Neural progenitor cell (in vitro differentiated cells): ENCODE measurements around the gene CREB5. TPM values are rescaled to one million over a fixed set of nuclear protein-coding genes. Genes with fewer than 3 reads are reported as not detected.
A peak's percentile ranks its signal among the peaks of the same experiment; 100 is the strongest.

Experiments
- DNase-seq: peaks from one replicate; pipeline ENCODE4 v3.0.0-alpha.2; 2016; ENCODE audit warnings: low spot score
- H2AFZ ChIP-seq: fragments of 200-600 bp; sonication (generic); replicated peaks from 2 replicates; pipeline ENCODE4 v1.6.1; 2016; ENCODE audit warnings: antibody characterized with exemption
- H3F3A ChIP-seq: fragments of 200-600 bp; sonication (generic); 2 replicates; pipeline ENCODE4 v1.6.1; 2016; ENCODE audit warnings: antibody characterized with exemption, low read depth
- H3K27ac ChIP-seq: fragments of 200-600 bp; sonication (generic); 2 replicates; pipeline ENCODE4 v1.5.1; 2016; ENCODE audit warnings: mild to moderate bottlenecking
- H3K27me3 ChIP-seq: fragments of 200-600 bp; sonication (generic); 2 replicates; pipeline ENCODE4 v1.6.1; 2016; ENCODE audit warnings: mild to moderate bottlenecking, moderate library complexity
- H3K36me3 ChIP-seq: fragments of 200-600 bp; sonication (generic); 2 replicates; pipeline ENCODE4 v1.5.1; 2016
- H3K4me1 ChIP-seq: fragments of 200-600 bp; sonication (generic); 2 replicates; pipeline ENCODE4 v1.6.1; 2016; ENCODE audit warnings: mixed run types
- H3K4me2 ChIP-seq: fragments of 200-600 bp; sonication (generic); 2 replicates; pipeline ENCODE4 v1.6.1; 2016
- H3K4me3 ChIP-seq: fragments of 200-600 bp; sonication (generic); 2 replicates; pipeline ENCODE4 v1.5.1; 2016
- H3K79me2 ChIP-seq: fragments of 200-600 bp; sonication (generic); 2 replicates; pipeline ENCODE4 v1.6.1; 2016; ENCODE audit warnings: low read depth
- H3K9ac ChIP-seq: fragments of 200-600 bp; sonication (generic); 2 replicates; pipeline ENCODE4 v1.6.1; 2016
- H3K9me3 ChIP-seq: fragments of 200-600 bp; sonication (generic); 2 replicates; pipeline ENCODE4 v1.5.1; 2016; ENCODE audit warnings: low read depth
- H4K20me1 ChIP-seq: fragments of 200-600 bp; sonication (generic); 2 replicates; pipeline ENCODE4 v1.6.1; 2016; ENCODE audit warnings: low read depth
- H3K27ac Mint-ChIP-seq: 3 replicates; pipeline ENCODE4 v1.8.0; 2021; ENCODE audit warnings: mixed read lengths
- H3K27me3 Mint-ChIP-seq: 2 replicates; pipeline ENCODE4 v1.8.0; 2022; ENCODE audit warnings: low read depth, mild to moderate bottlenecking, inconsistent platforms, moderate library complexity, mixed read lengths; ENCODE audit not compliant: insufficient read depth
- H3K36me3 Mint-ChIP-seq: 3 replicates; pipeline ENCODE4 v1.8.0; 2021; ENCODE audit warnings: mixed read lengths
- H3K4me1 Mint-ChIP-seq: 3 replicates; pipeline ENCODE4 v1.8.0; 2021; ENCODE audit warnings: mixed read lengths
- H3K4me3 Mint-ChIP-seq: 3 replicates; pipeline ENCODE4 v1.8.0; 2021; ENCODE audit warnings: mild to moderate bottlenecking, moderate library complexity, mixed read lengths
- H3K9me3 Mint-ChIP-seq: 3 replicates; pipeline ENCODE4 v1.8.0; 2020; ENCODE audit warnings: mixed read lengths
- EZH2 ChIP-seq: fragments of 200-600 bp; sonication (generic); IDR thresholded peaks from 2 replicates; pipeline ENCODE4 v1.6.1; 2017; ENCODE audit warnings: antibody characterized with exemption, mild to moderate bottlenecking, moderate library complexity
- EZH2phosphoT487 ChIP-seq: fragments of 200-600 bp; sonication (generic); IDR thresholded peaks from 2 replicates; pipeline ENCODE4 v1.6.1; 2017; ENCODE audit warnings: antibody characterized with exemption
- total RNA-seq: library from RNA; depleted of rRNA; stranded (reverse); fragments of >200 nt; gene quantifications from 2 replicates; pipeline ENCODE4 v1.2.3, GENCODE V29; 2015; ENCODE audit warnings: low replicate concordance
- TF ChIP-seq, protein P1 (sequence below): fragments of 200-600 bp; sonication (generic); IDR thresholded peaks from 2 replicates; pipeline ENCODE4 v1.5.1; 2017; ENCODE audit warnings: antibody characterized with exemption, mild to moderate bottlenecking

The CREB5 gene, protein sequence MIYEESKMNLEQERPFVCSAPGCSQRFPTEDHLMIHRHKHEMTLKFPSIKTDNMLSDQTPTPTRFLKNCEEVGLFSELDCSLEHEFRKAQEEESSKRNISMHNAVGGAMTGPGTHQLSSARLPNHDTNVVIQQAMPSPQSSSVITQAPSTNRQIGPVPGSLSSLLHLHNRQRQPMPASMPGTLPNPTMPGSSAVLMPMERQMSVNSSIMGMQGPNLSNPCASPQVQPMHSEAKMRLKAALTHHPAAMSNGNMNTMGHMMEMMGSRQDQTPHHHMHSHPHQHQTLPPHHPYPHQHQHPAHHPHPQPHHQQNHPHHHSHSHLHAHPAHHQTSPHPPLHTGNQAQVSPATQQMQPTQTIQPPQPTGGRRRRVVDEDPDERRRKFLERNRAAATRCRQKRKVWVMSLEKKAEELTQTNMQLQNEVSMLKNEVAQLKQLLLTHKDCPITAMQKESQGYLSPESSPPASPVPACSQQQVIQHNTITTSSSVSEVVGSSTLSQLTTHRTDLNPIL
- 1.2 and 2.8 TPM in 2 replicates for total RNA-seq

DNA sequence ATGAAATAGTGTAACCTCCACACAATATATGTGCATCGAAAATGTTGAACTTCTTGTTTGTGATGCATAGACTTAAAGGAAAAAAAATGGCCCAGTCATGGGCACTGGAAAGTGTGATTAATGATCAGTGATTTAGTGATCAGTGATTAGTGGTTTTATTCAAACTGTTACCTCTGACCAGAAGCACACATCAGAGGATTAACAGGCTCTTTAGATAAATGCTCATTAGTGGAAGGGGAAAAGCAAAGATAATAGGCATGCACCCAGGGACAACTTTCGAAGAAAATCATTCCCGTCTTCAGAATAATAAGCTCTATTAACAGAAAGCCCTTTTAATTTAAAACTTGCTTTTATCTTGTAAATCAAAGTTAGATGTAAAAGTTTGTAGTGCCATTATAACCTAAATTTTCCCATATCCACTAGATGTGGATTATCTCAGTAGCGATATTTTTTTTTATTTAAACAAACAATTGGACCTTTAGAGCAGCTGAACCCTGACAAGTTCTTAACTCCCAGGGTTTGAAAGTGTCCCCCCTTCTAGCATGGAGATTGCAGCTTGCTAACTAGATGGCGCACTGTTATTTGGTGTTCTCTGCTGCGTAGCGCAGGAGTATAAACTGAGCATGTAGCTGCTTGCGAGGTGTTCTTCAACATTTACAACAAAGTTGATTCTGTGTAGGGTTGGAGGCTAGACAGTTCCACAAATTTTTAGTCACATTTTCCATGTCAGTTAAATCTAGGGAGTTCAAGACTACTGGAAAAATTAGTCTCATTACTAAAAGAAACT is at the start of gene CREB5:
TSS of gene CREB5 (plus strand) at position 643 of the 787 bp plus-strand sequence. CDS start 397 bp downstream, outside the sequence.
- H3K27ac Mint-ChIP-seq: no peak within 1 kb of the TSS
- H3K4me3 Mint-ChIP-seq: peak within 1 kb of the TSS; percentile 90
- Histone ChIP-seq H2AFZ (no peak within 1 kb of the TSS), H3K4me1 (peaks cover 27% of the 10 kb centered on the region), H3K9me3 (no peaks in the 10 kb centered on the region), H3F3A (peaks cover 47% of the 10 kb centered on the region), H4K20me1 (no peaks in the 10 kb centered on the region), H3K27me3 (peaks cover 78% of the 10 kb centered on the region), H3K27ac (no peak within 1 kb of the TSS), H3K9ac (no peak within 1 kb of the TSS), H3K36me3 (no peaks in the 10 kb centered on the region), H3K4me2 (peak within 1 kb of the TSS; percentile 98), H3K79me2 (no peaks in the 10 kb centered on the region), H3K4me3 (peak within 1 kb of the TSS; percentile 67)
- no peaks in the 10 kb centered on the region for H3K9me3 Mint-ChIP-seq
- no peaks in the 10 kb centered on the region for H3K36me3 Mint-ChIP-seq
- DNase-seq: peak; percentile 72
- H3K4me1 Mint-ChIP-seq: peaks cover 28% of the 10 kb centered on the region
- no peak for TF ChIP-seq EZH2phosphoT487
- TF ChIP-seq, protein P1, sequence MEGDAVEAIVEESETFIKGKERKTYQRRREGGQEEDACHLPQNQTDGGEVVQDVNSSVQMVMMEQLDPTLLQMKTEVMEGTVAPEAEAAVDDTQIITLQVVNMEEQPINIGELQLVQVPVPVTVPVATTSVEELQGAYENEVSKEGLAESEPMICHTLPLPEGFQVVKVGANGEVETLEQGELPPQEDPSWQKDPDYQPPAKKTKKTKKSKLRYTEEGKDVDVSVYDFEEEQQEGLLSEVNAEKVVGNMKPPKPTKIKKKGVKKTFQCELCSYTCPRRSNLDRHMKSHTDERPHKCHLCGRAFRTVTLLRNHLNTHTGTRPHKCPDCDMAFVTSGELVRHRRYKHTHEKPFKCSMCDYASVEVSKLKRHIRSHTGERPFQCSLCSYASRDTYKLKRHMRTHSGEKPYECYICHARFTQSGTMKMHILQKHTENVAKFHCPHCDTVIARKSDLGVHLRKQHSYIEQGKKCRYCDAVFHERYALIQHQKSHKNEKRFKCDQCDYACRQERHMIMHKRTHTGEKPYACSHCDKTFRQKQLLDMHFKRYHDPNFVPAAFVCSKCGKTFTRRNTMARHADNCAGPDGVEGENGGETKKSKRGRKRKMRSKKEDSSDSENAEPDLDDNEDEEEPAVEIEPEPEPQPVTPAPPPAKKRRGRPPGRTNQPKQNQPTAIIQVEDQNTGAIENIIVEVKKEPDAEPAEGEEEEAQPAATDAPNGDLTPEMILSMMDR: peak; percentile 56
- peaks cover 11% of the 10 kb centered on the region for H3K27me3 Mint-ChIP-seq

DNA sequence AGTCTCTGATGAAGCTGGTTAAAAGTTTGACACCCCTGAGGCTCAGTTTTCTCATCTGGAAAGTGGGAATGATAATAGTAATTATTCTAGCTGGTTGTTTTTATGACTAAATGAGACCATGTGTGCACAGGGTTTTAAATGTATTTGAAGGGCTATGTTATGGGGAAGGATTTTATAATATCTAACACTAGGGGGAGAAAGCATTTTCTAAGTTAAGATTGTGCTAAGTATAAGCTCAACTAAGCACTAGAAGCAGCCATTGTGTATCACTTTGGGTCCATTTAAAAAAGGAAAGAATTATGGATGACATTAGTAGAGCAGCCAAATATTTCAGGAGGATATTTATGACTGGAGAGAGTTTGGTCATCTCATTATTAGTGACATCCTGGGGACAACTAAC is 49.5 kb upstream of the CREB5 start:
- Mint-ChIP-seq H3K4me3 (no peak overlapping the region), H3K36me3 (peaks cover 2% of the 10 kb centered on the region), H3K27ac (no peak overlapping the region), H3K4me1 (peaks cover 16% of the 10 kb centered on the region), H3K9me3 (peaks cover 14% of the 10 kb centered on the region), H3K27me3 (peaks cover 3% of the 10 kb centered on the region)
- H3K9me3 ChIP-seq: no peaks in the 10 kb centered on the region
- no peak overlapping the region for H3K4me2 ChIP-seq
- H3K36me3 ChIP-seq: no peaks in the 10 kb centered on the region
- no peak overlapping the region for H3K27ac ChIP-seq
- TF ChIP-seq EZH2: no peak
- TF ChIP-seq, protein P1: peak; percentile 7
- TF ChIP-seq EZH2phosphoT487: no peak
- peaks cover 14% of the 10 kb centered on the region for H3K4me1 ChIP-seq
- no peaks in the 10 kb centered on the region for H4K20me1 ChIP-seq
- H3K79me2 ChIP-seq: no peaks in the 10 kb centered on the region
- H3K4me3 ChIP-seq: no peak overlapping the region
- H3K27me3 ChIP-seq: no peaks in the 10 kb centered on the region
- no peak for DNase-seq
- H3K9ac ChIP-seq: no peak overlapping the region
- H3F3A ChIP-seq: peaks cover 10% of the 10 kb centered on the region
- H2AFZ ChIP-seq: no peak overlapping the region

DNA sequence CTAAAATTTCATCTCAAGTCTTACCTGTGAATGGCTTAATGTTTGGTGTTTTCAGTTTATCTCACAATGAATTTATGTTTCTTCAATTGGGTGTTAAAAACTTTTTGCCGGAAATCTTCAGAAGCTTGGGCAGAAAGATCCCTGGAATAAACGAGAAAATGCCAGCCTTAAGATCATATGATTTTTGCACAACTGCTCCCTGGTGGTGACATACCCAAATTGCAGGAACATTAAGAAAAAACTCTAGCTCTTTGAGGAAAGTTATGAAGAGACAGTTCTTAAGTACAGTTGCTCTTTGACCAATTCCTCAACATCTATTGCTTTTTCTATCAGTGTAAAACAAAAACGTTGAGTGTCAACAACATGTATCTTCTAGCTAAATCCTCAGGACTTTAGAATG is 48.2 kb upstream of the CREB5 start:
- H3K4me3 Mint-ChIP-seq: no peak overlapping the region
- no peak overlapping the region for H3K9ac ChIP-seq
- H3K27me3 ChIP-seq: no peaks in the 10 kb centered on the region
- H3K9me3 ChIP-seq: no peaks in the 10 kb centered on the region
- peaks cover 14% of the 10 kb centered on the region for H3K4me1 ChIP-seq
- H3K79me2 ChIP-seq: no peaks in the 10 kb centered on the region
- peaks cover 2% of the 10 kb centered on the region for H3K36me3 Mint-ChIP-seq
- no peak overlapping the region for H3K27ac ChIP-seq
- no peak for DNase-seq
- peaks cover 10% of the 10 kb centered on the region for H3F3A ChIP-seq
- no peaks in the 10 kb centered on the region for H4K20me1 ChIP-seq
- no peak overlapping the region for H3K4me3 ChIP-seq
- no peak for TF ChIP-seq EZH2
- TF ChIP-seq, protein P1: peak; percentile 40
- TF ChIP-seq EZH2phosphoT487: no peak
- peaks cover 14% of the 10 kb centered on the region for H3K9me3 Mint-ChIP-seq
- H3K27me3 Mint-ChIP-seq: peaks cover 3% of the 10 kb centered on the region
- no peak overlapping the region for H3K27ac Mint-ChIP-seq
- H3K4me1 Mint-ChIP-seq: peaks cover 10% of the 10 kb centered on the region
- H3K4me2 ChIP-seq: no peak overlapping the region
- H2AFZ ChIP-seq: no peak overlapping the region
- H3K36me3 ChIP-seq: no peaks in the 10 kb centered on the region
